BLaER1 (cell line): Measurements from ENCODE around the gene RNF220.

ENCODE experiments used
- H3K27ac ChIP-seq: shearing (Covaris generic); formaldehyde crosslinking; 2 replicates; pipeline ENCODE4 v1.8.1; 2022
- H3K27me3 ChIP-seq: shearing (Covaris generic); formaldehyde crosslinking; 2 replicates; pipeline ENCODE4 v1.8.1; 2022
- H3K36me3 ChIP-seq: shearing (Covaris generic); formaldehyde crosslinking; 2 replicates; pipeline ENCODE4 v1.8.1; 2022
- H3K4me1 ChIP-seq: shearing (Covaris generic); formaldehyde crosslinking; 2 replicates; pipeline ENCODE4 v1.8.1; 2022
- H3K4me2 ChIP-seq: shearing (Covaris generic); formaldehyde crosslinking; 2 replicates; pipeline ENCODE4 v1.8.1; 2022
- H3K4me3 ChIP-seq: shearing (Covaris generic); formaldehyde crosslinking; 2 replicates; pipeline ENCODE4 v1.8.1; 2022
- H3K9ac ChIP-seq: shearing (Covaris generic); formaldehyde crosslinking; 2 replicates; pipeline ENCODE4 v1.8.1; 2022
- H3K9me3 ChIP-seq: shearing (Covaris generic); formaldehyde crosslinking; 2 replicates; pipeline ENCODE4 v1.8.1; 2022
- H4K20me1 ChIP-seq: shearing (Covaris generic); formaldehyde crosslinking; 2 replicates; pipeline ENCODE4 v1.8.1; 2022
- Cebpa-rat ChIP-seq: shearing (Covaris generic); IDR thresholded peaks from 2 replicates; pipeline ENCODE4 v1.8.1; 2022

RNF220 gene

DNA sequence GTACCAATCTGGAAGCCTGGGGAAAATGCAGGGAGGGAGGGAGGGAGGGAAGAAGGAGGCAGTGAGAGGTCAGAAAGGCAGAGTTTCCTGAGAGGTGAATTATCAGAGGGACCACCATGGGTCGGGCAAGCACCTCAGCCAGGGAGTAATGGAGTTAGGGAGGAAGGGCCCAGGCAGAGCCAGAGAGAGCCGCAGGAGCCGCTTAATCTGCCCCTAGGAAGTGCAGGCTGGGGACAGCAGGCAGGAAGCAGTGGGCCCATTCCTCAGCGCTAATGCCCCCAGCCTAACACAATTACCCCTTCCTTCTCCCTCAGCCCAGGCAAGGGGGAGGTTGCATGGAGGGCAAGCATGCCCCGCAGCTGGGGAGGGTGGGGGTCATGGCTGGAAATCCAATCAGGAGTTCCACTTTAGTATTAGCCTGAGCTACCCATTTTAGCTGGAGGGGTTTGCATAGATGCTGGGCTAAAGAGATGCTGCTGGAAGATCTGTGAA is 160.2 kb downstream of the RNF220 start:
- H3K9me3 ChIP-seq, result no peaks in the 10 kb centered on the region
- no peaks in the 10 kb centered on the region for H3K27me3 ChIP-seq

DNA sequence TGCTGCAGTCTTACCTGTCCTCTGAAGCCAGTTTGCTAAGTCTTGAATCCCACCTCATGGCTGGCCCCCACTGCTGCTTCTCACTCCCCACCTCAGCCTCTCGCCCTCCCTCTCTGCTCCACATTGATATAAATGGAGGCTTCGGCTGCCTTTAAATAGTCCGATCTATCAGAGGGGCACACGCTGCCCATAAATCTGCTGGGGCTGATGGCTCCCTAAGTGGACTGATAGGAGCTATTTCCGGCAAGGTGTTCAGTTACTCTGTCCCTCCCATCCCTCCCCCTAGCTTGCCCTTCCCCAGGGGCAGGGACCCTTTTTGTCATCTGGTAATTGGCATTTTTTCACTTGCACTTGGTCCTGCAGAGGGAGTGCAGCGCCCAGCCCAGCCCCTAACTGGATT is 160.8 kb downstream of the RNF220 start:
- H3K4me1 ChIP-seq, result peaks cover under 1% of the 10 kb centered on the region; the same call in 1 of the 2 replicates
- H3K4me2 ChIP-seq, result no peak overlapping the region
- H3K9me3 ChIP-seq, result no peaks in the 10 kb centered on the region
- no peak overlapping the region for H3K4me3 ChIP-seq
- TF ChIP-seq Cebpa-rat, result no peak
- H3K27ac ChIP-seq, result no peak overlapping the region
- H3K27me3 ChIP-seq, result no peaks in the 10 kb centered on the region
- H3K36me3 ChIP-seq, result no peaks in the 10 kb centered on the region
- H3K9ac ChIP-seq, result no peak overlapping the region
- no peaks in the 10 kb centered on the region for H4K20me1 ChIP-seq

More for the DNA sequence above, 160.2 kb downstream of the RNF220 start:
- Histone ChIP-seq H3K36me3 (no peaks in the 10 kb centered on the region), H3K4me2 (no peak overlapping the region), H4K20me1 (no peaks in the 10 kb centered on the region), H3K9ac (no peak overlapping the region), H3K27ac (no peak overlapping the region), H3K4me3 (no peak overlapping the region), H3K4me1 (peaks cover 6% of the 10 kb centered on the region; the same call in 1 of the 2 replicates)
- TF ChIP-seq Cebpa-rat, result no peak

DNA sequence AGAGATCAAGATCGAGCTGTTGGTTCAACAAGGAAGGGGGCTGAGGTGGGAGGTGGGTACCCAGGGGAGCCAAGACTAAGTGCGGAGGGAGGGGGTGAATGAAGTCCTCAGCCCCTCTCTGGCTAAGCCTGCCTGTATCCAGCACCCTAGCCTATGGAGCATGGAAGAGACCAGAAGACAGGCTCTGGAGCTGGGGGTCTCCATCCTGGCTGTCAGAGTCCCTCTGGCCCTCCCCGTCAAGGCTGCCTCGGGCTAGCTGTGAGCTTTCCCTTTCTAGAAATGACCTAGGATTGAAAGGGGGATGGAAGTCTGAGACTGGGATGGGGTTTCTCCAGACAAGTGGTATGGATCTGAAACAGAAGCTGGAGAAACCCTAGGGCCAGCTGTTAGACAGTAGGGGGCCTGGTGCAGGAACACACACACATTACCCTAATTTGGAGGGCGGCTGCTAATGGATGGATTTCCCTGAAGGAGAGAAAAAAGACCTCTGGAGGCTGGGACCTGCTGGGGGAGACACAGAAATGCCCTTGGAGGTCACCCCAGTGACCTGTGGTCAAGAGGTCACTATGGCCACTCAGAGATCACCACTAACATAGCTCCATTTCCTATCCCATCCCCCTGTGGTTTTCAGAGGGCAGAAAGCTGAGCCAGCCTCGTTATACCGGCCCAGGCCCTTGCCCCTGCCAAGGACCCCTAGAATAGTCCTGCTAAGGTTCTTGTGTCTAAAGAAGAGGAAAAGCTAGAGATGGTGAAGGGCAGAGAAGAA is 161.4 kb downstream of the RNF220 start:
- H3K4me2 ChIP-seq, result no peak overlapping the region
- H3K4me3 ChIP-seq, result no peak overlapping the region
- no peaks in the 10 kb centered on the region for H4K20me1 ChIP-seq
- H3K4me1 ChIP-seq, result no peaks in the 10 kb centered on the region
- H3K27me3 ChIP-seq, result no peaks in the 10 kb centered on the region
- TF ChIP-seq Cebpa-rat, result no peak
- H3K36me3 ChIP-seq, result no peaks in the 10 kb centered on the region
- H3K9ac ChIP-seq, result no peak overlapping the region
- no peak overlapping the region for H3K27ac ChIP-seq
- H3K9me3 ChIP-seq, result no peaks in the 10 kb centered on the region

DNA sequence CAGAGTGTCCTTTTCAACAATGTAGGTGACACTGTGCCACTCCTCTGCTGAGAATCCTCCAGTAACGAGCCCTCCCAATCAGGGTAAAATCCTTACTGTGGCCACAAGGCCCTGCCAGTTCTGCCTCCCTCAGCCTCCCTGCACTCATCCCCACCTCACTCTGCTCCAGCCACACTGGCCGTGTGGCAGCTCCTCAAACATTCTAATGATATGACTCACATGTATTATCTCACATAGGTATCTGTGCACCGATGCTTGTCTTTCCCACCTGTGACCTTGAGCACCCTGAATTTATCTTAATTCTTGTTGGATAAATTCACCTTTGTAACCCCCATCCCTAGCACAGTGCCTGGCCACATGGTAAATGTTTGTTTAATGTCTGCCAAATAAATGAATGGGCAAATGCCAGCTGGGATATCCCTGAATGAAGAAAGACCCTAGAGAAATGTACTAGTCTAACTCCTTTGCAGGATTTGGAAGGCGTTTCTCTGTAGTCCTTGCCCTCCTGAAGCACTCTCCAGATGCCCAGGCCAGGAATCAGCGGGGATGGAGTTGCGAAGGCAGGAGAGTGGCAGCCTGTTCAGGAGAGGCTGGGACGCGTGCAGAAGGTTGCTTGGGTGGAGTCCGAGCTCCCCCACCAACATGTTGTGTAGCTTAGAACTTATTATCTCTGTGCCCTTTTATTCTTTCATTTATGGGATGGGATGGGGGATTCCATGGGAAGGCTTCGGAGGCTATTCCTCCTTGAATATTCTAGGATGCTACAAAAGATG is 163.3 kb downstream of the RNF220 start:
- no peak overlapping the region for H3K27ac ChIP-seq
- TF ChIP-seq Cebpa-rat, result no peak
- no peak overlapping the region for H3K4me2 ChIP-seq
- H3K9me3 ChIP-seq, result no peaks in the 10 kb centered on the region
- H3K4me3 ChIP-seq, result no peak overlapping the region
- no peaks in the 10 kb centered on the region for H4K20me1 ChIP-seq
- no peaks in the 10 kb centered on the region for H3K4me1 ChIP-seq
- H3K36me3 ChIP-seq, result no peaks in the 10 kb centered on the region
- H3K27me3 ChIP-seq, result no peaks in the 10 kb centered on the region
- H3K9ac ChIP-seq, result no peak overlapping the region

DNA sequence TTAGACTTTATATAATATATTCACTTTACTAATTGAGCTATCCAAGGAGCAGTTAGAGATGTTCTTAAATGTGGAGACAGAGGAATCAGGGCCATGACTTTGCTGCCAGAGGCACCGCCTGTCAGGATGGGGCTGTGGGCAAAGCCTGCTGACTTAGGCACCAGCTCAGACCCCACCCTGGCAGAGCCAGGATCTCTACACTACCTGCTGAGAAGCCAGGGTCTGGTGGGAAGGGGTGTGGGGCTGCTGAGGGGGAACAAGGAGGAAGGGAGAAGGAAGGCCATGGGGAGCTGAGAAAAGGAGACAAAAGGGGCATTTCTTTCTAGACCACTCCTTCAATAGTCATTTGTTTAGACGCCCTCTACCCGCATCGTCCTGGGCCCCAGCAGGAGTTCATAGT is 164.4 kb downstream of the RNF220 start:
- Histone ChIP-seq H3K9me3 (no peaks in the 10 kb centered on the region), H3K36me3 (no peaks in the 10 kb centered on the region), H4K20me1 (no peaks in the 10 kb centered on the region), H3K27ac (no peak overlapping the region), H3K9ac (no peak overlapping the region), H3K4me3 (no peak overlapping the region), H3K4me1 (peaks cover 2% of the 10 kb centered on the region; the same call in 1 of the 2 replicates), H3K4me2 (no peak overlapping the region), H3K27me3 (no peaks in the 10 kb centered on the region)
- no peak for TF ChIP-seq Cebpa-rat

DNA sequence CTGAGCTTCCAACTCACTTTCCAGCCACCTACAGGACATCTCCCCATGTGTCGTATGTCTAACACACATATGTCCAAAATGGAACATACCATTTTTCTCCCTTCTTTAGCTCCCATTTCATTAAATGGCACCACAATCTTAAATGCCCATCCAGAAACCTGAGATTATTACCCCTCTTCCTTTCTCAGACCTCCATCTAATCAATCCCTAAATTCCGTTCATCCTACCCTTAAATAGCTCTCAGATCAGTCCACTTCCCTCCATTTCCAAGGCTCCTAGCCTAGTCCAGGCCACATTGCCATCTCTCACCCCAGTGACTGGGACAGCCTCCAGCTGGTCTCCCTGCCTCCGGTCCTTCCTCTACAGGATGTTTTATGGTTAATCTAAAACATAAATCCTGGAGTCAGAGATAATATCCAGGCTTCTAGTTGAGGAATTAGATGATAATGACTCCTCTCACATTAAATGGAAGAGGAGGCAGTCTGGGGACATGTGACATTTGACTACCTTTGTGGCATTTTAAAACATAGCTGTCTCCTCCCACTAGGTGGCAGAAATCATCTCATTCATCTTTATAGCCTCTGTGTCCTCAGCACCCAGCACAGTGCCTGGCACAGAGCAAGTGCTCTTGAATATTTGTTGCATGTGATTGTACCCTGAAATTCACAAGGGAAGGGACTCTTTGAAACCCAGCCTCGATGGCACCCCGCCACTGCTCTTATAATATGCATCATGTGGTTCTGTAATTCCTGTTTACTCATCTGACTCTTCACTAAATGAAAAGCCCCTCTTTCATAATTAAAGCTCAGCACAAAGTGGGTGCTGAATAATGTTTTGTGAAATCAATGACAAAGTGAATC is 166.9 kb downstream of the RNF220 start:
- Histone ChIP-seq H4K20me1 (no peaks in the 10 kb centered on the region), H3K27ac (no peak overlapping the region), H3K27me3 (no peaks in the 10 kb centered on the region), H3K4me3 (no peak overlapping the region), H3K4me2 (no peak overlapping the region), H3K4me1 (peaks cover 5% of the 10 kb centered on the region; the same call in 1 of the 2 replicates), H3K36me3 (no peaks in the 10 kb centered on the region), H3K9ac (no peak overlapping the region), H3K9me3 (no peaks in the 10 kb centered on the region)
- TF ChIP-seq Cebpa-rat, result no peak

DNA sequence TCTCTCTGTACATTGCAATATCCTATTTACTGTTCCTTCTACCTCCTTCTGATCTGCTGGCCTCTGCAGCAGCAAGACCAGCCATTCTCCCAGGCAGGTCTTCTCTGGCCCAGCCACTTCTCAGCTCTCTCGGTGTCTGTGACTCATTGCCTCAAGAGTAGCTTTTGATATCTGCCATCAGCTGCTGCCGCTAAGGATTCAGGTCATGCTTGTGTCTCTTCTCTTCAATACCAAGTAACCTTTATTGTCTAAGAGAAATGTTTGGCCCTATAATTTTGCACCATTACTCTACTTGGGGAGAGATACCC is 167.5 kb downstream of the RNF220 start:
- no peaks in the 10 kb centered on the region for H4K20me1 ChIP-seq
- TF ChIP-seq Cebpa-rat, result no peak
- no peak overlapping the region for H3K9ac ChIP-seq

DNA sequence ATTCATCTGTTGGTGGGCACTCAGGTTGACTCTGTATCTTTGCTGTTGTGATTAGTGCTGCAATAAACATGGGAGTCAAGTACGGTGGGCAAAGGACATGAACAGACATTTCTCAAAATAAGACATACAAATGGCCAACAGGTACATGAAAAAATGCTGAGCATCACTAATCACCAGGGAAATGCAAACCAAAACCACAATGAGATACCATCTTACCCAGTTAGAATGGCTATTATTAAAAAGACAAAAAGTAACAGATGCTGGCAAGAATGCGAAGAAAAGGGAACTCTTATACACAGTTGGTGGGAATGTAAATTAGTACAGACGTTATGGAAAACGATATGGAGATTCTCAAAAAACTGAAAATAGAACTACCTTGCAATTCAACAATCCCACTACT is 170.3 kb downstream of the RNF220 start:
- H4K20me1 ChIP-seq, result no peaks in the 10 kb centered on the region
- H3K4me1 ChIP-seq, result peaks cover 5% of the 10 kb centered on the region; the same call in 1 of the 2 replicates
- no peak overlapping the region for H3K27ac ChIP-seq
- H3K36me3 ChIP-seq, result no peaks in the 10 kb centered on the region
- no peak overlapping the region for H3K4me3 ChIP-seq
- no peaks in the 10 kb centered on the region for H3K9me3 ChIP-seq
- H3K27me3 ChIP-seq, result no peaks in the 10 kb centered on the region
- H3K4me2 ChIP-seq, result no peak overlapping the region
- TF ChIP-seq Cebpa-rat, result no peak
- H3K9ac ChIP-seq, result no peak overlapping the region

More for the DNA sequence above, 167.5 kb downstream of the RNF220 start:
- no peak overlapping the region for H3K27ac ChIP-seq
- H3K9me3 ChIP-seq, result no peaks in the 10 kb centered on the region
- no peak overlapping the region for H3K4me3 ChIP-seq
- no peaks in the 10 kb centered on the region for H3K27me3 ChIP-seq
- H3K36me3 ChIP-seq, result no peaks in the 10 kb centered on the region
- peaks cover 5% of the 10 kb centered on the region; the same call in 1 of the 2 replicates for H3K4me1 ChIP-seq
- no peak overlapping the region for H3K4me2 ChIP-seq

DNA sequence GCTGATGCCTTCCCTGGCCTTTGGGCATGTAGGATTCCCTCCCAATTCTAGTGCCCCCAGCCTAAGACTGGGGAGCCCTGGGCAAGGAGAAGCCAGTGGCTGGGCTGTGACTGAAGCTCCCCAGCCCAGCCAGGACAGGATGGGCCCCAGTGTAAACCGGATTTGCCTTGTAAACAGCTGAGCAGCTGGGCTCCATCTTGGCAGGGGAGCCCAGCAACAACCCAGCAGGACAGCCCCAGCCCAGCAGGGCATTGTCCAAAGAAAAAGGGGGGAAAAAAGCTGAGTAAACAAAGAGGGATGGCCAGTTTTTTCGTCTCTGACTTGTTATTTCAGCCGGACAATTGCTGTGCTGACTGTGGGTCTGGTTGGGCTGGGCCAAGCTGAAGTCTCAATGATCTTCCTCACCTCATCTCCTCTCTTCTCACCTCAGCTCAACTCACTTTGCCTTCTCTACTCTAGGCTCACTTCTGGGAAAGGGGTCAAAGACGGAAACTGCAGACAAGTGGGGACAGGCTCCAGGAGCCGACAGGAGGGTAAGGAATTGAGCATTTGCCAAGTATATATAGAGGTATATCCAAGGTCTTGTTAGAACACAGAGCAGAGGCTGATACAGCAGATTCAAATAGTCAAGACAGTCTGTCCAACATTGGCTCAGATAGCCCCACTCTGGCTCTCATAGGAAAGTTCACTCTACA is 171.5 kb downstream of the RNF220 start:
- H3K36me3 ChIP-seq, result no peaks in the 10 kb centered on the region
- H3K4me1 ChIP-seq, result peaks cover 5% of the 10 kb centered on the region; the same call in 1 of the 2 replicates
- H3K27ac ChIP-seq, result no peak overlapping the region
- H3K27me3 ChIP-seq, result no peaks in the 10 kb centered on the region
- H4K20me1 ChIP-seq, result no peaks in the 10 kb centered on the region
- H3K4me2 ChIP-seq, result no peak overlapping the region
- H3K9me3 ChIP-seq, result no peaks in the 10 kb centered on the region
- TF ChIP-seq Cebpa-rat, result no peak
- no peak overlapping the region for H3K9ac ChIP-seq
- H3K4me3 ChIP-seq, result no peak overlapping the region
